Heart right ventricle (tissue), 16 donors: ENCODE results near the gene TRIM54. TPM values are rescaled to one million over a fixed set of nuclear protein-coding genes. Genes with fewer than 3 reads are reported as not detected.

Source experiments
- ATAC-seq, 8 donors: fragments of 200-7000 bp; cut with Tn5 transposase; one replicate each; pipeline ENCODE4 v1.9.1; 2020; ENCODE audit warnings: mild to moderate bottlenecking in 8 of 8, moderate library complexity in 8 of 8, moderate number of reproducible peaks in 1 of 8
- DNase-seq, 2 donors: peaks; one replicate each; pipeline ENCODE4 v3.0.0-alpha.2; 2020
- H3K27ac ChIP-seq, 10 donors: fragments of 200-600 bp; sonication (generic) in 2 of 10; one replicate each; pipeline versions ENCODE4 v1.5.0 to v1.8.0; 2020 to 2022; ENCODE audit warnings: mild to moderate bottlenecking in 3 of 10
- H3K27me3 ChIP-seq, 7 donors: fragments of 200-600 bp; one replicate each; pipeline ENCODE4 v1.8.0; 2021 to 2022; ENCODE audit warnings: mild to moderate bottlenecking in 2 of 7
- H3K36me3 ChIP-seq, 9 donors: fragments of 200-600 bp; sonication (generic) in 1 of 9; one replicate each; pipeline versions ENCODE4 v1.5.0 to v1.8.0; 2020 to 2022; ENCODE audit warnings: mild to moderate bottlenecking in 2 of 9
- H3K4me1 ChIP-seq, 9 donors: fragments of 200-600 bp; sonication (generic) in 1 of 9; one replicate each; pipeline versions ENCODE4 v1.5.0 to v1.8.0; 2020 to 2022; ENCODE audit warnings: mild to moderate bottlenecking in 4 of 9
- H3K4me3 ChIP-seq, 10 donors: fragments of 200-600 bp; sonication (generic) in 2 of 10; one replicate each; pipeline versions ENCODE4 v1.5.0 to v1.8.0; 2020 to 2022; ENCODE audit warnings: mild to moderate bottlenecking in 7 of 10, moderate library complexity in 2 of 10
- H3K9me3 ChIP-seq, 11 donors: fragments of 200-600 bp in 10 of 11; sonication (generic) in 2 of 11; one replicate each; pipeline versions ENCODE4 v1.5.0 to v1.8.0; 2013 to 2022; ENCODE audit warnings: mild to moderate bottlenecking in 2 of 11, control low read depth in 1 of 11, moderate library complexity in 1 of 11
- WGBS, 2 donors: extraction: QIAGEN DNeasy Blood & Tissue Kit; methylation state at CpG; one replicate each; pipeline ENCODE4 v1.1.7; 2013; ENCODE audit warnings: inconsistent platforms in 1 of 2; 5-methylcytosine and 5-hydroxymethylcytosine counted together
- intact Hi-C, 10 donors: fragments of 100-400 bp; cut with DNase I; formaldehyde crosslinking; loops; one replicate each; pipeline versions ENCODE4 v1.11.1 to v1.14.2; 2022
- polyA plus RNA-seq, 2 donors: library from polyadenylated mRNA; stranded (reverse); fragments of 200-250 nt; gene quantifications; one replicate each; pipeline ENCODE4 v1.2.3, GENCODE V29; 2013
- total RNA-seq, 10 donors: library from RNA; stranded (reverse); fragmentation: NEBNext Ultra II Directional in 3 of 10; extraction: Animal tissue kit (Norgen Biotek cat#: 25700) in 3 of 10; gene quantifications; one replicate each; pipeline versions ENCODE4 v1.2.1 to v1.2.4, GENCODE V29; 2021 to 2023
- TF ChIP-seq, protein P1 (sequence below), 9 donors: fragments of 200-600 bp; sonication (generic) in 2 of 9; IDR thresholded peaks; one replicate each; pipeline versions ENCODE4 v1.5.0 to v1.8.0; 2021 to 2022; ENCODE audit warnings: antibody characterized with exemption in 9 of 9, mild to moderate bottlenecking in 5 of 9, moderate library complexity in 1 of 9
- donor health status: Arrhythmogenic right ventricular cardiomyopathy.
- donor health status: ischemic (EF 13 %, LVEDD 7.1; RV severe dilation, severe dysfunction).
- donor health status: healthy with polysubstance abuse.
- donor health status: DM: no; HTN: yes; CAD: no.
- donor health status: DM: no; HTN: no; CAD: no.
- donor health status: ischemic (EF 25% LVEDD 6.9; RV normal size, moderate dysfunction).
- donor health status: ischemic (EF 25% LVEDD 5.7; RV mildly dilated, moderate dysfunction).
- donor health status: healthy.
- donor health status: DM: yes; HTN: yes; CAD: no.
- donor health status: Ischemic cardiomyopathy.
- donor health status: ischemic (EF 35%, LVEDD 5.7; RV mildly dilated, moderate dysfunction).
- donor health status: nonischemic (EF 11% LVEDD 7.7; RV severe dilation, severe dysfunction).
- donor health status: DM: yes; HTN: yes; CAD: no.
- donor health status: PGD.
- donor health status: ischemic (EF 29% LVEDD 5.4; RV normal size, mild dysfunction).
- donor health status: nonischemic (EF 23%, LVEDD 6.1; RV moderate dilation, normal function).

TRIM54 gene
- total and polyA plus RNA-seq, 12 donors: 131 to 568 (median 249) TPM

DNA sequence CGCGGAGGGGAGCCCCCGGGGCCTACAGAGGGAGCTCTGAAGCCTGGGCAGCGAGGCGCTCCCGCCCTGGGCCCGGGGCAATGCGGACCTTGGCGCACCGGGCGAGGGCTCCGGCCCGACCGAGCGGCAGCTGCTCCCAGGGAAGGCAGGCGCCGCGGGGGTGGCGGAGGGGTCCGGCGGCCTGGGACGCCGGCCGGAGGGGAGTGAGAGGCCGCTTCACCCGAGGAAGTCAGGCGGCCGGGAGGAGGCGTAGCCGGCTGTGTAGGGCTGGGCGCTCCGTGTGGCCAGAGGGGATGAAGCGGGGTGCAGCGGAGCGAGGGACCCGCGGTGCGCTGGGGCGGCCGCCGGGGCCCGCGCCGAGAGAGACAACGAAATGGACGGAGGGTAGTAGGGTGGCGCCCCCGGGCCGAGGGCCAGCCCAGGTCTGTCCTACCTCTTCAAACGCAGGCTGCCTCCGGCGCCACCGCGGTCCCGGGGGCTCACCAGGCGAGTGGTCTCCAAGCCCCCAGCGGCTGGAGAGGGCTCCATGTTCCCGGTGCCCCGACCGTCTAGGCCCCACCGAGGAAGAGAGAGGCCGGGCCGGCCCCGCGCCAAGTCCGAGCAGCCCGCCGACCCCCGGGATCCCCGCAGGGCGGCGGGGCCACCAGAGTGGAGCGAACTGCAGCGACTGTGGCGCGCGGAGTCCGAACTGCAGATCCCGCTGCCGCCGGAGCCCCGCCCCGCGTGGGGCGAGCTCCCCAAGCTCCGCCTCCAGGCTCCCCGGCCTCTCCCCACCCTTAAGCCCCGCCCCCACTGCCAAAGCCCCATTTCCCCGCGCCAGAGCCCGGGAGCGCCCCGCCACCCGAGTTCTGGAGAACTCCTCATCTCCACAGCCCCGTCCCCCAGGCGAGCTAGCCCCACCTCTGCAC is 19.6 kb upstream of the TRIM54 start, which contains the start of gene SLC30A3:
Gene SLC30A3 (minus strand): TSS at position 669 of the 908 bp plus-strand sequence. CDS start 141 bp downstream, at position 528.
- Histone ChIP-seq H3K27me3 (peaks cover 0 to 98% (median 73%) of the 10 kb centered on the region in 7 donors), H3K36me3 (no peaks in the 10 kb centered on the region), H3K9me3 (no peaks in the 10 kb centered on the region), H3K27ac (peak within 1 kb of the TSS in 3 of 10 donors; percentile 9 to 39 (median 32)), H3K4me3 (peak within 1 kb of the TSS; percentile 40 to 70 (median 64)), H3K4me1 (peaks cover 0 to 40% (median 34%) of the 10 kb centered on the region in 9 donors)
- intact Hi-C loops: loop anchor here in 2 of 10 donors (1.0 to 10.0 kb wide), 3 partner anchors 21 to 308 kb away; partner anchors contain the start of gene UCN (in 1 of the 2)
- TF ChIP-seq, protein P1, sequence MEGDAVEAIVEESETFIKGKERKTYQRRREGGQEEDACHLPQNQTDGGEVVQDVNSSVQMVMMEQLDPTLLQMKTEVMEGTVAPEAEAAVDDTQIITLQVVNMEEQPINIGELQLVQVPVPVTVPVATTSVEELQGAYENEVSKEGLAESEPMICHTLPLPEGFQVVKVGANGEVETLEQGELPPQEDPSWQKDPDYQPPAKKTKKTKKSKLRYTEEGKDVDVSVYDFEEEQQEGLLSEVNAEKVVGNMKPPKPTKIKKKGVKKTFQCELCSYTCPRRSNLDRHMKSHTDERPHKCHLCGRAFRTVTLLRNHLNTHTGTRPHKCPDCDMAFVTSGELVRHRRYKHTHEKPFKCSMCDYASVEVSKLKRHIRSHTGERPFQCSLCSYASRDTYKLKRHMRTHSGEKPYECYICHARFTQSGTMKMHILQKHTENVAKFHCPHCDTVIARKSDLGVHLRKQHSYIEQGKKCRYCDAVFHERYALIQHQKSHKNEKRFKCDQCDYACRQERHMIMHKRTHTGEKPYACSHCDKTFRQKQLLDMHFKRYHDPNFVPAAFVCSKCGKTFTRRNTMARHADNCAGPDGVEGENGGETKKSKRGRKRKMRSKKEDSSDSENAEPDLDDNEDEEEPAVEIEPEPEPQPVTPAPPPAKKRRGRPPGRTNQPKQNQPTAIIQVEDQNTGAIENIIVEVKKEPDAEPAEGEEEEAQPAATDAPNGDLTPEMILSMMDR (IDR thresholded peaks at IDR 0.05): peak in 4 of 9 donors; percentile 10 to 17 (median 14)
- ATAC-seq (peak; percentile 76 to 85 (median 78)), DNase-seq (peak; percentile 68 to 77)
- WGBS, 2 donors: 0% methylated on average over 89 to 96 of the region's 96 CpGs

DNA sequence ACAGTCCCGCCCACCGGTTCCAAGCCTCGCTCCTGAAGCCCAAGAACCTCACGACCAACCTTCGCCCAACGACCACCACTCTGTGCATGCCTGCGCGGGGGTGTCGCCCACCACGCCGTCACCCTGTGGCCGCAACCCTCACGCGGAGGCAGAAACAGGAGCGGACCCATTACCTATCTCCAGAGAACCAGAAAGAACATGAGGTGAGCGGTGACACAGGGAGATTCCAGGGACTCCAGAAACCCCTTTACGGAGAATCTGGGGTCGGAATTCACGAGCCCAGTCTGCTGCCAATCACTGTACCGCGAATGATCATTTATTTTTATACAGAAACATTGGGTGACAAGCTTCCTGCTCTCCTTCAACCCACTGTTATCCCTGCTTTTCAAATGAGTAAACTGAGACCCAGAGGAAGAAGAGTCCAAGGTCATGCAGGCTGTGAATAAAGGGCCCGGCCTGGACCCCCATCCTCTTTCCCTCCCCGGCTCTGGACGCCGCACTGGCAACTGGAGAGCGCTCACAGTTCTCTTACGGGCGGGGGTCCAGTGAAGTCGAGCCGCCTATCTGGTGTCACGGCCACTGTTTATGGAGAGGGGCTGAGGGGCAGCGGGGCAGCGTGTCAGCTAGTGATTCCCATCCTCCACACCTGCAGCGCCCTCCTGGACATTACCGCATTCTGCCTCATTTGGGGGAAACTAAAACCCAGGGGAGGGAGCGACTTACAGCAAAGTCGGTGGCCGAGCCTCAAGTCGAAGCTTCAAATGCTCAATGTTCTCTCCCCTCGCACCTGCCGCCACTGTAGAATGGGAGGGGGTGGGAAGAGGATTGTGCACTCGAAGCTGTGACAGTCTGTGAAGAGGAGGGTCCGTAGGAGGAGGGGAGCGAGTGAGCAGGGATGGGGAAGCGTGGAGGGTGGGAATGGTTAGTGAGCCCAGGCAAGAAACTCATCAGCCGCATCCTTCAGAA is 18.7 kb upstream of the TRIM54 start:
- TF ChIP-seq, protein P1 (IDR thresholded peaks at IDR 0.05): no peak
- intact Hi-C loops: loop anchor here in 2 of 10 donors (5.0 to 10.0 kb wide), 2 partner anchors 44 to 309 kb away; partner anchors contain the start of gene UCN (in 1 of the 2)
- ATAC-seq (peak in 1 of 8 donors; percentile 8), DNase-seq (no peak)
- WGBS, 2 donors: 1 to 2% methylated on average over 46 of the region's 46 CpGs
- H3K36me3 ChIP-seq: no peaks in the 10 kb centered on the region
- H3K9me3 ChIP-seq: no peaks in the 10 kb centered on the region
- peaks cover 0 to 98% (median 64%) of the 10 kb centered on the region in 7 donors for H3K27me3 ChIP-seq
- peak overlapping the region in 3 of 10 donors; percentile 6 to 39 (median 9) for H3K27ac ChIP-seq
- peak overlapping the region; percentile 40 to 70 (median 64) for H3K4me3 ChIP-seq
- peaks cover 0 to 40% (median 34%) of the 10 kb centered on the region in 9 donors for H3K4me1 ChIP-seq

DNA sequence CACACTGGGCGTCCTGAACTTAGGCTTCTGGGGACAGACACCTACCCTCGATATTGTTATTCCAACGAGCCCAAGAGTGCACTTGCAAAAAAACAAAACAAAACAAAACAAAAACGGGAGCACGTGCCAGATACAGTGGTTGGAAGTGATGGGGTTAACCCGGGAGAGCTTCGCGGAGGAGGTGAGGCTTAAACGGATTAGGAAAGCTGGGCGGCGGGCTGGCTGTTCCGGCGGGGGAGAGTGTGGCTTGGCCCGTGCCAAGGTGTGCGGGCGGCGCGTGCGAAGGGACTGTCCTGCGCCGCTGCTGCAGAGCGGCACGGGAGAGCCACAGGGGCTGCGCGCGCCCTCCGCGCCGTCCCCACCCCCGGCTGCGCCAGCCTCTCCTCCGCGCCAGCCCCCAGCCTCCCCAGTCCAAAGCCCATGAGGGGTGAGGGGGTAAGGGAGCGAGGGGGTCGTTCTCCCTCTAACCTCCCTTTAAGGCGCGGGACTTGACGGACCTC is 17.9 kb upstream of the TRIM54 start:
- H3K27ac ChIP-seq: peak overlapping the region in 8 of 10 donors; percentile 34 to 77 (median 48)
- TF ChIP-seq, protein P1 (IDR thresholded peaks at IDR 0.05): no peak
- no peak for DNase-seq
- H3K4me1 ChIP-seq: peaks cover 0 to 46% (median 34%) of the 10 kb centered on the region in 9 donors
- H3K9me3 ChIP-seq: no peaks in the 10 kb centered on the region
- 1% methylated on average over 38 of the region's 38 CpGs for WGBS, 2 donors
- peaks cover 0 to 98% (median 59%) of the 10 kb centered on the region in 7 donors for H3K27me3 ChIP-seq
- no peaks in the 10 kb centered on the region for H3K36me3 ChIP-seq
- ATAC-seq: peak in 7 of 8 donors; percentile 31 to 66 (median 55)
- H3K4me3 ChIP-seq: peak overlapping the region in 9 of 10 donors; percentile 30 to 68 (median 63)
- intact Hi-C loops: loop anchor here in 2 of 10 donors (5.0 to 10.0 kb wide), 2 partner anchors 43 to 310 kb away; partner anchors contain the start of gene UCN (in 1 of the 2)
